GM10847 (cell line): ENCODE results near the gene CBX5.
A peak's percentile ranks its signal among the peaks of the same experiment; 100 is the strongest.

Experiments
- POLR2A ChIP-seq: IDR thresholded peaks from 2 replicates; pipeline ENCODE4 v1.6.1; 2011; ENCODE audit not compliant: insufficient read length; ENCODE audit errors: extremely low read depth

Gene CBX5

DNA sequence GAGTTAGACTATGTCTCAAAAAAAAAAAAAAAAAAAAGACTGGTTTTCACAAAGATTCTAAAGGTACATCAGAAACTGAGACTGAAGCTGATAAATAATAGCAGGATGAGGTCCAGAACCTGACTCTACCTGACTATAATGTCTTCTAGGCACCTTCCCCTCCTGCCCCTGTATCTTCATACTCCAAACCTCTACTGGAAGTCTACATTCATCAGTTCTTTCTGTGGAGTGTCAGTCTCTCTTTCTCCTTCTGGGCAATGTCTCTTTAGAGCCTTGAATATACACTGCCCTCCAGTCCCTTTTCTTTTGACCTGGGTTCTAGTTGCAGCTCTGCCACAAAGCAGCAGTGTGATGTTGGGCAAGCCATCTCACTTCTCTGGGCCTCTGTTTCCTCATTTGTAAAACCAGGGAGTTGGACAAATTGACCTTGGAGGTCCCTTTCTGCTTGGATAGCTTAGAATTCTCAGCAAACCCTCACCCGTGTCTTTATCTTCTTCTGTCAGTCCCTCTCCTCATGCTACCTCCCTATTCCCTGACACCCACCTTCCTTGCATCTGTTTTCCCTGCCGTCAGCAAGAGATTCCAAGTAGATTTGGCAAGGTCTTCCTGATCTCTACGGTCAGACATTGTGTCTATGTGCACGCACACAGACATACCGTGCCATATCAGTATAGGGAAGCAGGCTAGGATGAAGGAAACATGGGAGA is 16.6 kb upstream of the CBX5 start:
- no peak for TF ChIP-seq POLR2A

DNA sequence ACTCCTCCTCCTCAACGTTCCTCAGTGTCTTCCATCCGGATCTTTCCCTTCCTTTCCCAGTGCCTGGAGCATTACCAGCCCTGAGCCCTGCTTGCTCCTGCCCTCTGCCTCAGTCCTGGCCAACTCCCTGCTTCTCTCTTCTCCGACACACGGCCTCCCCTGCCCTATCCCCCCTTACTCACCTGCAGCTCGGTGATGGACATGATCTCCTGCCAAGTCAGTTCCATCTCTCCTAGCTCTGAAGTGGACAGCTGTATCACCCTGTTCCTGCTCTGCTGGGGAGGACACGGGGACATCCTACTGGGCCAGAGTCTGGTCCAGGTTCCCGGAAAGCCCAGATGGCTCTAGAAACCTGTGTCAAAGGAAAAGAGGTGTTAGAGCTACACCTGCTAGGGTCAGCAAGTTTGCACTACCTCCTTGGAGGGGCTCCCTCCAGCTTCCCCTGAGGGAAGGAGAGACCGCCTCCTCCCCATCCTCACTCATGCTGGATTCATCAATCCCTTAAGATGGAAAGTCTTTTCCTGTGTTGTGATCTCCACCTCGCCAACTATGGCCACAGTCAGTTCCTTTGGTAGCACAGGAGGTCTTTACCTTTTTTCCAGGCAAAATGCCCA is 15.1 kb upstream of the CBX5 start:
- no peak for TF ChIP-seq POLR2A

DNA sequence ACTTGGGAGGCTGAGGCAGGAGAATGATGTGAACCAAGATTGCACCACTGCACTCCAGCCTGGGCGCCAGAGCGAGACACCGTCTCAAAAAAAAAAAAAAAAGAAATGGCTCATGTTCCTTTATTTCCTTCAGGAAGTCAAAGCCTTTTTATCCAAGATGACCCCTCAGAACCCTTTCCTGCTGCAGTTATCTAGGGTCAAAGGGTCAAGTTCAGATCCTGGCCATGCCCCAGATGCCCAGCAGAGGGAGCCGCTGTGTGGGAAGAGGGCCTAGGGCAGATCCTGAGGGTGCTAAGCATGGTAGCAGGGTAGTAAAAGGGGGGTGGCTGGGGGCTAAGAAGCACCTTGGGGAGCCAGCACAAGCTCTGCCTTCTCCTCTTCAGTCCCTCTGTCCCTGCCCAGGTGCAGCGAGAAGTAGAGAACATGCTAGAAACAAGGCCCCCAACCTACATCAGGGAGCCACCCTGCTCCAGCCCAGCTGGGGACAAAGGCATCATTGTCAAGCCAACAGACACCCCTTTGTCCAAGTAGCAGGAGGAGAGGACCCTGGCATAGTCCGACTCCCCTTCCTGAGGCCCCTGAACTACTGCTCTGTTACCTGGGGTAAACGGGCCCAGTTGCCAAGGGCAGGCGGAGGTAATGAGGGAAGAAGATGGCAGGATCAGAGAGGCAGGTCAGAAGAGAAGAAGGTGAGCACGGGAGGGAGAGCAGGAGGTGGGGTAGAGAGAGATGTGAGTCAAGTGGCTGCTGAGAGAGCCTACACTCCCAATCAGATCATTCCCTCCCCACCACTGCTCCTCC is 14.4 kb upstream of the CBX5 start:
- TF ChIP-seq POLR2A: no peak

DNA sequence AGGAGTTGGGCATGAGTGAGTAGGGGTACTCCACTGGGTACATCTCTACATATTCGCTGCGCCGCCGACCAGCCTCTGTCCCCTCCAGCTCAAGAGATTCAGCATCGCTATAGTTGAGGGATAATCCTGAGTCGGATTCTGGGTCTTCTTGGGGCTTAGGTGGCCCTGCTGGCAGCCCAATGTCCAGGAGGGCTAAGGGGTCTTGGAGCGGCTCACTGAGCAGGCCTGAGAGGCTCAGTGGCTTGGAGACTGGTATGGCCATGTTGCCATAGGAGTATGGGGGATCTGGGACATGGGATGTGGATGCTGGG is 13.0 kb upstream of the CBX5 start:
- TF ChIP-seq POLR2A: no peak

DNA sequence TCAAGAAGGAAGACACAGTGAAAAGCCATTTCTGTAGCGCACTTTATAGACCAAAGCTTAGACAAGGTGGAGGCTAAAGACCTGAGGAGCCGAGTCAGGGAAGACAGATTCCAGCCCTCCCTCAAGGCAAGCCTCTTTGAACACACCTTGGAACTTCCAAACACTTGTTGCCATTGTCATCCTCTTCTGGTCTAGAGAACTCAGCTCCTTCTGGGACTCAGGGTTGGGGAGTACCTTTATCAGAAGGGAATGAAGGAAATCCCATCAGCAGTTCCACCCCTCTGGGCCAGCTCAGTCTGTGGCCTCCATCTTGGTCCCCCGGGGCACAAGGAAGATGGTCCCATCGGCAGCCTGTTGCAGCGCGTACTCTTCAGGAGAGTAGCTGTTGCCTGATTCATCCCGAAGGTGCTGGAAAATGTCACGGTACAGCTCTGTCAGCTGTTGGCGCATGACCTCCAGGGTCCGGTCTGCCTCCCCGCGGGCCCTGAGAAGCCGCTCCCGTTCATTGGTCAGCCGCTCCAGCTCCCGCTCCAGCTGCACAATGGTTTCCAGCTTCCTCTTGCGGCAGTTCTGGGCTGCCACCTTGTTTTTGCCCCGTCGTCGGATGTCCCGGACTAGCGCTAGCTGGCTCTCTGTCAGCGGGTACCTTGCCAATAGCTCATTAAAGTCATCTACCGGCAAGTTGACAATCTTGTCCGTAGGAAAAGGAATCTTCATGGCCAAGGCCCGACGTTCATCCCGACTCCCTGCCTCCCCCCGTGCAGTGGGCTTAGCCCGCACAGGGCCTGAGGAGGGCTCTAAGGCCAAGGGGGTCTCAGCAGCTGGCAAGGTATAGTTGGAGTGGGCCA is 12.4 kb upstream of the CBX5 start:
- TF ChIP-seq POLR2A: no peak

DNA sequence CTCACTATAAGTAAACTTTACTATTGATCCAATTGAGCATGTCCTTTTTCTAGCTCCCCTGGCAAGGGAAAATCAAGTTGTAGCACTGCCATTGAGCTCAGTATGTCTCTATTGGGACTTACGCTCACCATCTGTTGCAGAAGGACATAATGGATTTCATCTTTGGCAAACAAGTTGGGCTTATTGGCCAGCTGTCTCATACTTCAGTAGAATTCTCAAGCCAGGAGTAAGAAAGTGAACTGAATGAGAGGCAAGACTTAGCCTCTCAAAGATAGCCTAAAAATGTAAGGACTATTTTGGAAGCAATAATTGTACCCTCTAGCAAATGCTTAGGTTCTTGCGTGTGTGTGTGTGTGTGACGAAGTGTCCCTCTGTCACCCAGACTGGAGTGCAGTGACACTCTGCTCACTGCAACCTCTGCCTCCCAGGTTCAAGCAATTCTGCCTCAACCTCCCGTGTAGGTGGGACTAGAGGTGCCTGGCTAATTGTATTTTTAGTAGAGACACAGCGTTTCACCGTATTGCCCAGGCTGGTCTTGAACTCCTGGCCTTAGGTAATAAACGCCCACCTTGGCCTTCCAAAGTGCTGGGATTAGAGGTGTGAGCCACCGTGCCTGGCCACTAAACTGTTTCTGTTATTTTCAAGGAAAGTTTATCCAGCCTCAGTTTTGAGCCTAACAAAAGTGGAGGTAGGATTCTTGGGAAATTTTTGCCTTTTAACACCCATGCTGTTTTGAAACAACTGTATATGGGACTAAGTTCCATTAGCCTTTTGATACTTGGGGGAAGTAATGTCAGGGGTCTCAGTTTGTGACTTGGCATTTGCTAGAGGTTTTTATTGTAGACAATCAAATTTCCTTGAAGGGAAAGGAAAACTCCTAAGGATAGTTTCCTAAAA is 7.6 kb upstream of the CBX5 start:
- no peak for TF ChIP-seq POLR2A

DNA sequence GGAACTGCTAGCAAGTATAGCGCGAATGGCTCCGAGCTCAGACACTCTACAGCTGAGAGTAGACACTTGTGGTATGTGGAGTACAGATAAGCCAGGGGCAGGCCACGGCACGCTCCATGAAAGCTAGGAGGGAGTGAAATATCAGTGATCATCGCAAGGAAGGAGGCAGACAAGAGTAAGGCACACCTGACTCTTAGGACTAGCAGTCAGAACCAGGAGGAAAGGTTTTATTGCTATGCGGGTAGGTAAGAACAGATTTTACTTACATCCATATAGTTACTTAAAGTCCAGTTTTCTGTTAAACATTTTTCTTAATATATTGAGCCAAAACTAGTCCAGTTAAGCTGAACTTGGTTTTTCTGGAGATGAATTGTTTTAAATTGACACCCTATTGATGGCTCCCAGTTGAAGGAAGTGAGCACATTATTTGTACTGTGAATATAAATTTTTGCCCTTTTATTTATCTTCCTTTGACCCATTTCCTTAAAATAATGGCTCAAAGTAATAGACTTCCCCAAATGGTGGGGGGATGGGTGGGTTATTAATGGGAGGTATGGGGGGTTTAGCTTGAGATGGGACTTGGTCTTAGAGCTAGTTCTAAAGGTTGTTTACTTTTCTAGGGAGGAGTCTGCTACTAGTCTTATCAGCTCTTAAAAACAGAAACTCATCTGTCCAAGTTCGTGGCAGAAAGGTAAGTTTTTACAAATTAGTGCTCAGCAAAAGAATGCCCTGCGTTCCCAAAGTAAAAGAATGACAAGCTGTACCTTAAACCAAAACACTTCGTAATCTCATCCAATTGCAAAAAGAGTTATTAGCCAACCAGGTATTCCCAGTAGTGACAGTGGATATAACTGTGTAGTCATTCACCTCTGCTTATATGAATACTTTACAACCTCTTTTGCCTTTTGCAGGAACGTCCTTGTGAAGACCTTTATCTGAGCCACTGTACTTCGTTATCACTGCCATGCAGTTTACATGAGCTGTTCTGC is 6.4 kb upstream of the CBX5 start:
- TF ChIP-seq POLR2A: peak; percentile 17

DNA sequence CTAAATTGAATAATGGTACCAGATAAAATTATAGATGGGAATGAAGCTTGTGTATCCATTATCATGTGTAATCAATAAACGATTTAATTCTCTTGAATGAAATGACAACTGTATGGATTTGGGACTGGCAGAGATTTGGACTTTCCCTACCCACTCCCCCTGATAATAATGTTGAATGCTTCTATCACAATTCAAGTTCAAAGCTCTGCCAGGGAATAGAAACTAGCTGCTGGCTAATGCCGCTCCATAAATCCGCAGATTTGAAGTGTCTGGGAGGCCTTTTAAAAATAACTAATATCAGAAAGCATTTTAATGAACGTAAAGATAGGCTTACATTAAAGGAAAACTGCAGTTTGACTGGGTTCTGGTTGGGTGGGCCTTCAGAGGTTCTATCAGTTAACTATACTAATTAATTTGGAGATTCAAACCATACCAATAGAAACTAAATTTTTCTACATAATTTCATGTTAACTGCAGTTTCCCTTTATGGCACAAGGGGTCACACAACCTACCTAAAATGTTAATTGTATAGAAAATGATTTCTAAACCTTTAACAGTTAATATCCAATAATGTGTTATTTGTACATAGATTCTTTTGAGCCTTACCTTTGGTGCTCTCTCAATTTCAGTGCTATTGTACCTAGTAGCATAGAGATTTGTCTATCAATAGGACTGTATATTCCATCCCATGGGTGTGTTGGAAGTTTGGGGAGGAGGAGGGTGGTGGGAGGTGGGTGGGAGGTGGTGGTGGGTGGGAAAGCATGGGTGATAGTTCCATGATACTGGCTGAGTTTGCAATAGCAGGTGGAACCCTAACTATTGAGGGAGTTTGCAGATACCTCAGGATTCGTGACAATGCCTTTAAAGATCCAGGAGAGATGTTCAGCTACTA is 5.5 kb upstream of the CBX5 start:
- no peak for TF ChIP-seq POLR2A

DNA sequence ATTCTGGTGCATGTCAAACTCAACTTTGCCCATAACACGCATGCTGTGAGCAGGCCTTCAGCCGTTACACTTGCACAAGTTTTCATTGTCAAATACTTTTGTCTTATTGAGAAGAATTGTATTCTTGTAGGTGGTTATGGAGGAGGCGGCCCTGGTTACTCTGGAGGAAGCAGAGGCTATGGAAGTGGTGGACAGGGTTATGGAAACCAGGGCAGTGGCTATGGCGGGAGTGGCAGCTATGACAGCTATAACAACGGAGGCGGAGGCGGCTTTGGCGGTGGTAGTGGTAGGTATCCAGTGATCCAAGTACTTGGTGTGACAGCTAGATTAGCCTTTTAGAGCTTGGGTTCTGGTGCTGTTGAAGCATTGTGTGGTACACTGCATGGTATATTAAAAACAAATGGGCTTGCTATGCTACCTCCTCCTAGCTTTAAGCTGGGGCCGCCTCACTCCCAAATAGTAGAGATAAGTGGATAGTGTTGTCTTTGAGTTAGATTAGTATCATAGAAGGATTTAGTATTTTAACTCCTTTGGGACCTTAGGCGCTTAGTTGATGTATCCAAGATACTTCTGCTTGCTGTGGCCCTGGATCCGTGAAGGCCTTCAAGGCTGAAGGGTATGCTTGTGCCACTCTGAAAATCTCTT is 3.1 kb upstream of the CBX5 start:
- no peak for TF ChIP-seq POLR2A

DNA sequence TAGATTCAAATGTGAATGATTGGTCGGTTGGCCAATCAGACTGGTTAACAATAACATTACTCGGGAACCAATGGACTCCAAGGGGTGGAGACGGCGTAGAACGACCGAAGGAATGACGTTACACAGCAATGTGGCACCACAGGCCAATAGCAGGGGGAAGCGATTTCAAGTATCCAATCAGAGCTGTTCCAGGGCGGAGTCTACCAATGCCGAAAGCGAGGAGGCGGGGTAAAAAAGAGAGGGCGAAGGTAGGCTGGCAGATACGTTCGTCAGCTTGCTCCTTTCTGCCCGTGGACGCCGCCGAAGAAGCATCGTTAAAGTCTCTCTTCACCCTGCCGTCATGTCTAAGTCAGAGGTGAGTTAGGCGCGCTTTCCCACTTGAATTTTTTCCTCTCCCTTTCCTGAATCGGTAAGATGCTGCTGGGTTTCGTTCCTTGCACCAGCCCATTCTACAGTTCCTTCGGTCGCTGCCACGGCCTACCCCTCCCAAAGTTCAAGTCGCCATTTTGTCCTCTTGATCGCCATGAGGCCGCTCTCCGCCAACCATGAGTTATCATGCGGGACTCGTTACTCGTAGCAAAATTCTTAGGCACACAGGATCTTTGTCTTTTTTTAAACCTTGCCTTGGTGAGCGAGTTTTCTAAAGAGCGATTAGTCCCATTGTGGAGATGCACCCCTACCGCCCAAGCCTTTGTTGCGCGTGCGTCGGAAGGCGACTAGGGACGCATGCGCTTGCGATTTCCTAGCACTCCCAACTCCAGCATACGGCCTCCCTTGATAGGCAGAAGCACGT is 742 bp upstream of the CBX5 start, which contains the start of gene HNRNPA1:
HNRNPA1 (plus strand) TSS at position 259 of the 793 bp plus-strand sequence; CDS start at position 341, 82 bp downstream.
- peak; percentile 95 for TF ChIP-seq POLR2A

DNA sequence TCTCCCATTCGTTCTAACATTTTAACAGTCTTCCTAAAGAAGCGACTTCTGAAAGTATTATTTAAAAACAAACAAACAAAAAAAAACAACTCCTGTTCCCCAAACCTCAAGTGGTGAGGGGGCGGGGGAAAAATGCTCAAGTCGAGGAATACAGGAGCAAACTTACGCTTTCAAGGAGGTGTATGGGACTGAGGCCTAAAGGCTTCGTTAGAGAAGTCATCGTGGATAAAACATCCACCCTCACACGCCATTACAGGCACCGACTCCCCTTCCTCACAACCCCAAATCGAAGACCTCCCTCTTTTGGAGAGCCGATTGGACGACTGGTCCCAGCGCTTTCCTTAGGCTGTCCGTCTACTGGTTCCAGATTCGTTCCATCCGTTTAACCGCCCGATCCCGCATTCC is 693 bp downstream of the CBX5 start:
- TF ChIP-seq POLR2A: no peak
